Heart left ventricle (tissue), 16 donors: ENCODE measurements around the gene NHLRC2. TPM values are rescaled to one million over a fixed set of nuclear protein-coding genes. Genes with fewer than 3 reads are reported as not detected.

Source experiments
- ATAC-seq, 4 donors: fragments of 200-7000 bp; cut with Tn5 transposase; one replicate each; pipeline ENCODE4 v1.9.1; 2020 to 2022; ENCODE audit warnings: moderate library complexity in 4 of 4, mild to moderate bottlenecking in 3 of 4, moderate number of reproducible peaks in 1 of 4
- DNase-seq, 5 donors: peaks; one replicate each; pipeline ENCODE4 v3.0.0-alpha.2; 2020
- H3K27ac ChIP-seq, 12 donors: fragments of 200-600 bp; sonication (generic) in 4 of 12; one replicate each; pipeline versions ENCODE4 v1.5.0 to v1.8.0; 2016 to 2022; ENCODE audit warnings: mild to moderate bottlenecking in 2 of 12
- H3K27me3 ChIP-seq, 9 donors: fragments of 200-600 bp; sonication (generic) in 2 of 9; one replicate each; pipeline versions ENCODE4 v1.5.1 to v1.8.0; 2016 to 2022; ENCODE audit warnings: mild to moderate bottlenecking in 3 of 9
- H3K36me3 ChIP-seq, 9 donors: fragments of 200-600 bp; sonication (generic) in 2 of 9; one replicate each; pipeline versions ENCODE4 v1.5.0 to v1.8.0; 2018 to 2022; ENCODE audit warnings: mild to moderate bottlenecking in 2 of 9
- H3K4me1 ChIP-seq, 12 donors: fragments of 200-600 bp; sonication (generic) in 4 of 12; one replicate each; pipeline versions ENCODE4 v1.5.0 to v1.8.0; 2016 to 2022; ENCODE audit warnings: mild to moderate bottlenecking in 3 of 12
- H3K4me3 ChIP-seq, 12 donors: fragments of 200-600 bp; sonication (generic) in 4 of 12; one replicate each; pipeline versions ENCODE4 v1.5.0 to v1.8.0; 2017 to 2022; ENCODE audit warnings: mild to moderate bottlenecking in 9 of 12, moderate library complexity in 4 of 12
- H3K9me3 ChIP-seq, 12 donors: fragments of 200-600 bp; sonication (generic) in 4 of 12; one replicate each; pipeline versions ENCODE4 v1.5.0 to v1.8.0; 2016 to 2022; ENCODE audit warnings: mild to moderate bottlenecking in 1 of 12
- CTCF ChIP-seq, 12 donors: fragments of 200-600 bp; sonication (generic) in 4 of 12; IDR thresholded peaks; one replicate each; pipeline versions ENCODE4 v1.5.0 to v1.8.0; 2018 to 2022; ENCODE audit warnings: antibody characterized with exemption in 12 of 12, mild to moderate bottlenecking in 5 of 12
- POLR2A ChIP-seq, 2 donors: fragments of 450-650 bp; IDR thresholded peaks; one replicate each; pipeline ENCODE4 v1.6.1; 2017; ENCODE audit warnings: antibody characterized with exemption in 2 of 2, mild to moderate bottlenecking in 2 of 2, moderate library complexity in 2 of 2
- WGBS, 4 donors: extraction: QIAGEN DNeasy Blood & Tissue Kit in 2 of 4; methylation state at CpG; one replicate each; pipeline versions ENCODE4 v1.1.5 to v1.1.7; 2013 to 2018; 5-methylcytosine and 5-hydroxymethylcytosine counted together
- intact Hi-C, 10 donors: fragments of 100-400 bp; cut with DNase I; formaldehyde crosslinking; loops; one replicate each; pipeline versions ENCODE4 v1.11.1 to v1.14.2; 2022
- polyA plus RNA-seq, 2 donors: library from polyadenylated mRNA; stranded (reverse); fragments of 200-250 nt; gene quantifications; one replicate each; pipeline ENCODE4 v1.2.3, GENCODE V29; 2013
- total RNA-seq, 9 donors: library from RNA; depleted of rRNA in 2 of 9; stranded (reverse); fragments of >200 nt in 2 of 9; fragmentation: NEBNext Ultra II Directional in 3 of 9; extraction: Animal tissue kit (Norgen Biotek cat#: 25700) in 3 of 9; gene quantifications; one replicate each; pipeline versions ENCODE4 v1.1.0 to v1.2.4, GENCODE V29; 2016 to 2023
- donor health status: ischemic (EF 13 %, LVEDD 7.1; RV severe dilation, severe dysfunction).
- donor health status: healthy with polysubstance abuse.
- donor health status: DM: no; HTN: yes; CAD: no.
- donor health status: DM: no; HTN: no; CAD: no.
- donor health status: ischemic (EF 25% LVEDD 6.9; RV normal size, moderate dysfunction).
- donor health status: ischemic (EF 25% LVEDD 5.7; RV mildly dilated, moderate dysfunction).
- donor health status: healthy.
- donor health status: DM: yes; HTN: yes; CAD: no.
- donor health status: ischemic (EF 35%, LVEDD 5.7; RV mildly dilated, moderate dysfunction).
- donor health status: nonischemic (EF 11% LVEDD 7.7; RV severe dilation, severe dysfunction).
- donor health status: DM: yes; HTN: yes; CAD: no.
- donor health status: PGD.
- donor health status: ischemic (EF 29% LVEDD 5.4; RV normal size, mild dysfunction).
- donor health status: nonischemic (EF 23%, LVEDD 6.1; RV moderate dilation, normal function).

NHLRC2 gene
- total and polyA plus RNA-seq, 11 donors, result 13.0 to 105 (median 76.1) TPM

- H3K4me1 ChIP-seq, result peaks cover 0 to 18% (median 4%) of the 10 kb centered on the region in 12 donors
- intact Hi-C loops, result no loop called here
- no peaks in the 10 kb centered on the region for H3K27me3 ChIP-seq
- DNase-seq (no peak), ATAC-seq (no peak)
- H3K27ac ChIP-seq, result no peak overlapping the region
- TF ChIP-seq CTCF (IDR thresholded peaks at IDR 0.05) (no peak), POLR2A (IDR thresholded peaks at IDR 0.05) (no peak)
- 77 to 87% (median 79%) methylated on average over 2 of the region's 2 CpGs for WGBS, 4 donors
- no peaks in the 10 kb centered on the region for H3K9me3 ChIP-seq
- H3K36me3 ChIP-seq, result peaks cover 0 to 82% (median 36%) of the 10 kb centered on the region in 9 donors
- no peak overlapping the region for H3K4me3 ChIP-seq
Observed at GRCh38 chr10:113879691-113880090, 25.2 kb downstream of the NHLRC2 start.

GRCh38 chr10:113880236-113880635, 25.8 kb downstream of the NHLRC2 start:
- ATAC-seq (no peak), DNase-seq (no peak)
- H3K4me1 ChIP-seq, result peaks cover 0 to 15% (median 2%) of the 10 kb centered on the region in 12 donors
- intact Hi-C loops, result no loop called here
- 30 to 80% (median 67%) methylated on average over 1 of the region's 1 CpG for WGBS, 4 donors
- H3K27me3 ChIP-seq, result no peaks in the 10 kb centered on the region
- no peaks in the 10 kb centered on the region for H3K9me3 ChIP-seq
- H3K36me3 ChIP-seq, result peaks cover 0 to 88% (median 41%) of the 10 kb centered on the region in 9 donors
- H3K27ac ChIP-seq, result no peak overlapping the region
- no peak for TF ChIP-seq POLR2A (IDR thresholded peaks at IDR 0.05)
- no peak for TF ChIP-seq CTCF (IDR thresholded peaks at IDR 0.05)
- H3K4me3 ChIP-seq, result no peak overlapping the region

GRCh38 chr10:113882240-113882639, 27.8 kb downstream of the NHLRC2 start:
- ATAC-seq, result no peak
- peaks cover 0 to 8% (median 0%) of the 10 kb centered on the region in 12 donors for H3K9me3 ChIP-seq
- intact Hi-C loops, result no loop called here
- no peak overlapping the region for H3K4me3 ChIP-seq
- DNase-seq, result no peak
- H3K27ac ChIP-seq, result no peak overlapping the region
- H3K4me1 ChIP-seq, result peaks cover 0 to 5% (median 0%) of the 10 kb centered on the region in 12 donors
- WGBS, 4 donors, result 68 to 99% (median 95%) methylated on average over 2 of the region's 2 CpGs
- no peak for TF ChIP-seq CTCF (IDR thresholded peaks at IDR 0.05)
- no peak for TF ChIP-seq POLR2A (IDR thresholded peaks at IDR 0.05)
- no peaks in the 10 kb centered on the region for H3K27me3 ChIP-seq
- H3K36me3 ChIP-seq, result peaks cover 0 to 98% (median 54%) of the 10 kb centered on the region in 9 donors

GRCh38 chr10:113889911-113890310, 35.5 kb downstream of the NHLRC2 start:
- H3K4me3 ChIP-seq, result no peak overlapping the region
- ATAC-seq (no peak), DNase-seq (no peak)
- intact Hi-C loops, result loop anchor here in 7 of 10 donors (5.0 to 10.0 kb wide), 6 partner anchors 33 to 215 kb away; partner anchors contain the start of gene ADRB1 (in 4 of the 7)
- H3K36me3 ChIP-seq, result peaks cover 0 to 40% (median 21%) of the 10 kb centered on the region in 9 donors
- 54 to 74% (median 65%) methylated on average over 2 of the region's 2 CpGs for WGBS, 4 donors
- peaks cover 0 to 48% (median 9%) of the 10 kb centered on the region in 12 donors for H3K4me1 ChIP-seq
- peaks cover 0 to 8% (median 0%) of the 10 kb centered on the region in 12 donors for H3K9me3 ChIP-seq
- no peaks in the 10 kb centered on the region for H3K27me3 ChIP-seq
- peak overlapping the region in 2 of 12 donors; percentile 4 to 6 for H3K27ac ChIP-seq
- TF ChIP-seq CTCF (IDR thresholded peaks at IDR 0.05) (no peak), POLR2A (IDR thresholded peaks at IDR 0.05) (no peak)
